Left lobe of liver (tissue), 2 donors: ENCODE data around the gene KBTBD4. TPM values are rescaled to one million over a fixed set of nuclear protein-coding genes. Genes with fewer than 3 reads are reported as not detected.
"Not testable (repeated sequence)": the region's sequence is repeated elsewhere in the genome, so short reads cannot be mapped to it uniquely, and the experiment has no call there.

Experiments used
- ATAC-seq: fragments of 200-7000 bp; cut with Tn5 transposase; one replicate; pipeline ENCODE4 v1.9.1; 2020; ENCODE audit warnings: mild to moderate bottlenecking, moderate library complexity
- DNase-seq: peaks from one replicate; pipeline ENCODE4 v3.0.0-alpha.2; 2020; ENCODE audit warnings: low spot score
- total RNA-seq: library from RNA; stranded (reverse); gene quantifications from one replicate; pipeline ENCODE4 v1.2.1, GENCODE V29; 2021
- donor health status: DM: no; HTN: no; CAD: no; lungs with moderate emphysema.
- donor health status: DM: no; HTN: yes; CAD: no.

Gene KBTBD4
- total RNA-seq, 1 donor from 2014 or later, result 7.0 TPM

DNA sequence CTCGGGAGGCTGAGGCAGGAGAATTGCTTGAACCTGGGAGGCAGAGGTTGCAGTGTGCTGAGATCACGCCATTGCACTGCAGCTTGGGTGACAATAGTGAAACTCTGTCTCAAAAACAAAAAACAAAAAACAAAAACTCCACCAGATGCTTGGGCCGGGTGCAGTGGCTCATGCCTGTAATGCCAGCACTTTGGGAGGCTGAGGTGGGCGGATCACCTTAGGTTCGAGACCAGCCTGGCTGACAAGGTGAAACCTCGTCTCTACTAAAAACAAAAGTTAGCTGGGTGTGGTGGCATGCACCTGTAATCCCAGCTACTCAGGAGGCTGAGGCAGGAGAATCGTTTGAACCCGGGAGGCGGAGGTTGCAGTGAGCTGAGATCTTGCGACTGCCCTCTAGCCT, 14.4 kb downstream of the KBTBD4 start:
- not testable (repeated sequence) for ATAC-seq, DNase-seq

DNA sequence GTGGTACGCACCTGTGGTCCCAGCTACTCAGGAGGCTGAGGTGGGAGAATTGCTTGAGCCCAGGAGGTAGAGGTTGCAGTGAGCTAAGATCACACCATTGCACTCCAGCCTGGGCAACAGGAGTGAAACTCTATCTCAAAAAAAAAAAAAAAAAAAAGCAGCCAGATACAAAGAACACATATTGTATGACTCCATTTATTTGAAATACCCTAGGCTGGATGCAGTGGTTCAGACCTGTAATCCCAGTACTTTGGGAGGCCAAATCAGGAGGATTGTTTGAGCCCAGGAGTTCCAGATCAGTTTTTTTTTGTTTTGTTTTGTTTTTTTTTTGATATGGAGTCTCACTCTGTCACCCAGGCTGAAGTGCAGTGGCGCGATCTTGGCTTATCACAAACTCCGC, 16.4 kb downstream of the KBTBD4 start:
- not testable (repeated sequence) for ATAC-seq, DNase-seq

DNA sequence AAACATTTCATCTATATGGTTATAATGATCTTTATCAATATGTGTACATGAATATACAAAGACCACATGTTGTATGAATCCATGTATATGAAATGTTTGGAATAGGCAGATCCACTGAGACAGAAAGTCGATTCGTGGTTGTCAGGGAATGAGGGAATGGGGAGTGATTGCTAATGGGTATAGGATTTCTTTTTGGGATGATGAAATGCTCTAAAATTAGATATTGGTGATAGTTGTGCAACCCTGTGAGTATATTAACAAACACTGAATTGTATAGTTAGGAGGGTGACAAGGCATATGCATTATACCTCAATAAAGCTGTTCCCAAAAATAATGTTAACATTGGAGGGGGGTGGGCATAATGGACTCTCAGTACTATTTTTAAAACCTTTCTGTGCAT, 18.3 kb downstream of the KBTBD4 start:
- DNase-seq (no peak), ATAC-seq (no peak)

DNA sequence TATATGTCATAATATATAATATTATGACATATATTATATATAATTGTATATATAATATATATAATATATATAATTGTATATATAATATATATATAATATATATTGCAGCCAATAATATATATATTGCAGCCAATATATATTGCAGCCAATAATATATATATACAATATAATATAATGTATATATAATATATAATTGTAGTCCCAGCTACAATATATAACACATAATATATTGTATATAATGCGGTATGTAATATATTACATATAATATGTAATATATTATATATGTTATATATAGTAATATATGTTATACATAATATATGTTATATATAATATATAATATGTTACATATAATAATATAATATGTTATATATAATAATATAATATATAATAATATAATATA, 20.1 kb downstream of the KBTBD4 start:
- DNase-seq (no peak), ATAC-seq (no peak)

DNA sequence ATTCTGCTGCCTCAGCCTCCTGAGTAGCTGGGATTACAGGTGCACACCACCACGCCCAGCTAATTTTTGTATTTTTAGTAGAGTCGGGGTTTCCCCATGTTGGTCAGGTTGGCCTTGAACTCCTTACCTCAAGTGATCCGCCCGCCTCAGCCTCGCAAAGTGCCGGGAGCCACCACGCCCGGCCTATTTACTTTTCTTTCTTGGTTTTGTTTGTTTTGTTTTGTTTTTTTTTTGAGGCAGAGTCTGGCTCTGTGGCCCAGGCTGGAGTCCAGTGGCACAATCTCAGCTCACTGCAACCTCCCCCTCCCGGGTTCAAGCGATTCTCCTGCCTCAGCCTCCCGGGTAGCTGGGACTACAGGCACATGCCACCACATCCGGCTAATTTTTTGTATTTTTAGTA, 21.8 kb downstream of the KBTBD4 start:
- not testable (repeated sequence) for ATAC-seq

DNA sequence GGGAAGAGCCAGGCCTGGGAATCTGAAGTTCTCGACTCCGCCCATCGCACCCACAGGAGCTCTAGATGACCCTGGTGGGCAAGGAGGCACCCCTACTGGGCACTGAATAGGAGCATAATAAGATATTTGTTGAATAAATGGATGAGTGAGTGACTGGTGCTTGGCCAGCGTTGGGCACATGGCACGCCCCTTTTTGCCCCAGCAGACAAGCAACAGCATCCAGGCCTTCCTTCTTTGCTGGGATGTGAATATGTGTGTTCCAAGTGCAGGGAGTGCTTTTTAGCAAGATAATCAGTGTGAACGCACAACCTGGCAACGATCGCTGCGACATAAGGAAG, 25.4 kb downstream of the KBTBD4 start:
- ATAC-seq (peak; percentile 16), DNase-seq (no peak)

More for the DNA sequence above, 21.8 kb downstream of the KBTBD4 start:
- DNase-seq, result not testable (repeated sequence)

DNA sequence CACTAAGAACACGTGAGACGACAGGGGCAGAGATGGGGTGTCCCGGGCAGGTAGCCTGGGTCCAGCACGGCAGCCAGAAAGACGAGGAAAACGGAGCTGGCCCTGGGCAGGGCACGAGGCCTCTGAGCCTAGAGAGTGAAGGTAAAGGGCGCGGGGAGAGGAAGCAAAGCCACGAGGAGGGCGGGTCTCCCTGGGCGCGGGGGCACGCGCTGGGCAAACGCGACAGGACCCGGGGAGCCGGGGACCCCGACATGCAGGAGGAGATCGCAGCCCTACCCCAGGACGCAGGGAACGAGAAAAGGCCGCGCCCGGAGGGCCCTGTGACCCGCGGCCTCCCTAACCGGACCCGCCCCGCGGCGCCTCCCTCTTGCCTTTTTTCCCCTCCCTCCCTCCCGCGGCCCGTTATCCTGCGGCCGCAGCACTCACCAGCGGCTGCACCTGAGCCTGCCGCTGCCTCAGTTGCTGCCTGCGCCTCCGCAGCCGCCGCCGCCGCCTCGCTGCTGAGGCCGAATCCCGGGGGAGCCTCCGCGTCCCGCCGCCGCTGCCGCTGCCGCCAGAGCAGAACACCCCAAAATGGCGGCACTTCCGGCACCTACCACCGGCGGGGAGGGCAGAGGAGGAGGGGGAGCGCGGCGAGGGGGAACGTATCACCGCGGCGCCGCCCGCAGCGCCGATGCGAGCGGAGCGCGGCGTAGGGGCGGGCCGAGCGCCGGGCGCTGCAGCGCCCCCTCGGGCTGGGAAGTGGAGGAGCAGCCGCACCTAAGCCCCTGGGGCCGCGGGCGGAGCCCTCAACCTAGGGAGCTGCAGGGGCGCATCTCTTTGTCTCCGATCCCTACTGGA, 26.0 kb downstream of the KBTBD4 start, which contains the start of gene CELF1:
Gene CELF1 (minus strand): TSS at position 567 of the 840 bp plus-strand sequence. CDS start 53,609 bp downstream, outside the sequence.
- peak; percentile 95 for ATAC-seq
- peak; percentile 93 for DNase-seq

DNA sequence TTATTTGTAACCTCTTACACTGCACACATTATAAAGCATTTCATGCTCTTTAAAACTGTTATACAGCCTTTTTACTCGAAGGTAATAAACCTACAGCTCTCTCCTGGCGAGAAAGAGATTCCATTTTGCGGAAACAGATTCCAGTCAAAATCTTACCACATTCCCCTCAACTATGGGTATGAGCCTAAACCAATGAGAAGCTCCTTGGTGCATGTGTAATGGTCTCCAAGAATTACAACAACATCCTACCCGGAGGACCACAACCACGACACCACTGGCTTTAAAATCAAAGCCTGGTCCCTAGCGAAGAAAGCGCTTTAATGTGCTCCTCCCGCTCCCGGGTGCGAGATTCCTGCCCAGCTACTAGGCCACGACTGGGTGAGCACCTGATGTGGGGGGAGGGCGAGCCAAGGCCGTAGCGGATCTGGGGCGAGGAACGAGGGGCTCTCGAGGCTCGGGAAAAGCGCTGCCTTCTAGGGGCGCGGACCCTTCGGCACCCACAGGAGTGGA, 26.7 kb downstream of the KBTBD4 start:
- peak; percentile 60 for DNase-seq
- peak; percentile 23 for ATAC-seq

DNA sequence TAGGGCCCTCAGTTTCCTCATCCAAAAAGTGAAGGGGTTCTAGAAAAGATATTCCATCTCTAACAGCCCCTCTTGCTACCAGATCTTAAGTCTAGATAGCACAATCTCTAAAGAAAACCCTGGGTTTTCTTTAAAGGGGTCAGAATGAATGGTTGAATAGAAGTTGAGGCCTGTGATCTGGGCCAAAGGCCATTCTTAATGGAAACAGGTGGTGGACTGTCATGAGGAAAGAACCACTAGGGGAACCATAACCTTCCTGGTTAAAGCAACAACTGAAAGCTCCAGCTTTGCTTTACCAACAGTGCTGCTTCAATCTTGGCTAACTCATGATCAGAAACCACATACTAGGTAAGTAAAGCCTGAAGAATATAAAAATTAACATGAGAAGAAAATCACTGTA, 27.7 kb downstream of the KBTBD4 start:
- ATAC-seq (no peak), DNase-seq (no peak)

DNA sequence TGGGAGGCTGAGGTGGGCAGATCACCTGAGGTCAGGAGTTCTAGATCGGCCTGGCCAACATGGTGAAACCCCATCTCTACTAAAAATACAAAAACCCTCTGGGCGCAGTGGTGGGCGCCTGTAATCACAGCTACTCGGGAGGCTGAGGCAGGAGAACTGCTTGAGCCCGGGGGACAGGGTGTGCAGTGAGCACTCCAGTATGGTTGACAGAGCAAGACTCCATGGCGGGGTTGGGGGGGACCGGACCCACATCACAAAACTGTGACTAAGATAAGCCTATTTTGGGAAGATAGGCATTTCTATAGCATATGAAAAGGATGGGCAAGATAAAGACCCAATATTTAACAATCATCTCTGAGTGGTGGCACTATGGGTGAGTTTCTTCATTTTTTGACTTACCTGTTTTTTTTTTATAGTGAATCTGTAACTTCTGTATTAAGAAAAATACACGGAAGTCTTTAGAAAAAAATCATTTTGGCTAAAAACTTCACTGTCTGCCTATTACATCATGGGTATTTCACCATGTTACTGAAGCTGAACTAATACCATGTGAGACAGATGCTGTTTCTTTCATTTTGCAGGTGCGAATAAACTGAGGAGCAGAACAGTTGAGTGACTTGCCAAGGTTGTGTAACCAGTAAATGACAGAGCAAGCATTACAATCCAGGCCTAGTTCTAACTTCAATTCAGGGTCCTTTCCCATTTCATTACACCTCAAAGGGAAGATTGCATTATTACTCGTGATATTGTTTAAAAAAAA, 28.3 kb downstream of the KBTBD4 start:
- no peak for DNase-seq
- peak; percentile 22 for ATAC-seq

DNA sequence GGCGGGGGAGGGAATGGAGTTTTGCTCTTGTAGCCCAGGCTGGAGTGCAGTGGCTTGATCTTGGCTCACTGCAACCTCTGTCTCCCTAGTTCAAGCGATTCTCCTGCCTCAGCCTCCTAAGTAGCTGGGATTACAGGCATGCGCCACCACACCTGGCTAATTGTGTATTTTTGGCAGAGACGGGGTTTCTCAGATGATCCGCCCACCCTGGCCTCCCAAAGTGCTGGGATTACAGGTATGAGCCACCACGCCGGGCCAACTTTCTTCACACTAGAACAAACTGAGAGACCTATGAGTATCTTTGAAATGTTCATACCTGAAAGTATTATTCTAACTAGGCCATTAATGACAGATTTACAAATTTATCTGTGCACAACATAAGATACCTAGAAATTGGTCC, 32.5 kb downstream of the KBTBD4 start:
- DNase-seq, ATAC-seq: not testable (repeated sequence)

DNA sequence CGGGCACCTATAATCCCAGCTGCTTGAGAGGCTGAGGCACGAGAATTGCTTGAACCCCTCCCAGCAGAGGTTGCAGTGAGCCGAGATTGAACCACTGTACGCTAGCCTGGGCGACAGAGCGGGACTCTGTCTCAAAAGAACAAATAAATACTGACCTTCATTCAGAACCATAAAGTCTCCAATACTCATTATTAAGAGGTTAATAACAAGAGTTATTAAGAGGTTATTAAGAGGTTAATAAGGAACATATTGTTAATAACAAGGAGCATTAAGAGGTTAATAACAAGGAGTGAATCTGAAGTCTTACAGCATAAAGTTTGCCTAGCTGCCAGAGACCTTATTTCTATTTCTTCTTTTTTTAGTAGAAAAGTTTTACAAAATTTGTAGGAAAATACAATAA, 33.5 kb downstream of the KBTBD4 start:
- ATAC-seq (no peak), DNase-seq (no peak)

DNA sequence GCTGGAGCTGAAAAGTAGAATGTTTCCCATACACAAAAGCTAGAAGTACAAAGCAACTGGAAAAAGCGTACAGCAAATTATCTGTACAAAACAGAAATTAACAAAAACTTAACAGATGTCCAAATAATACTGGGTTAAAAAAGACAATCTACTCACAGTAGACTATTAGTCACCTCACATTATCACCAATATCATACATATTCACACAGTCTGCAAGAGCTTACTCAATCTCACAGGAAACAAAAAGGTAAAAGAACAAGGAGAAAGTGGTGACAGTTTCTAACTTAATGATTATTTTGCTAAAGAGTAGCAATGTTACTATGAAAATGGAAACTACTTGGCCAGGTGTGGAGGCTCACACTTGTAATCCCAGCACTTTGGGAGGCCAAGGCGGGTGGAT, 37.7 kb downstream of the KBTBD4 start:
- ATAC-seq (no peak), DNase-seq (no peak)

DNA sequence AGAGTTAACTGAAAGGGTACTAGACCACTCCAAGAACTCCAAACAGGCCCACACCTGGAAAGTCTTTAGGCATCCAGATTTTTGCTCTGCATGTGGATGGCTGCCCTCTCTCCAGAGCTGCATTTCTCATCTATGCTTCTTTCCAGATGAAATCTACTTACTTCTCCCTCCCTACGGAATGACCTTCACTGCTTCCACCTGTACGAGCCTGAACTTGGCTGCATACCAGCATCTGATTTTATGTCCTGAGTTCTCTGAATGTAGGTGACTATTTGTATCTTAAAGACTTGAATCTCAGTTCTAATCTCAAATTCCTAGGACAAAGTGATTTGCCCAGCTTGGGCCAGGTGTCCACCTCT, 39.1 kb downstream of the KBTBD4 start:
- DNase-seq, result no peak
- ATAC-seq, result peak; percentile 60

DNA sequence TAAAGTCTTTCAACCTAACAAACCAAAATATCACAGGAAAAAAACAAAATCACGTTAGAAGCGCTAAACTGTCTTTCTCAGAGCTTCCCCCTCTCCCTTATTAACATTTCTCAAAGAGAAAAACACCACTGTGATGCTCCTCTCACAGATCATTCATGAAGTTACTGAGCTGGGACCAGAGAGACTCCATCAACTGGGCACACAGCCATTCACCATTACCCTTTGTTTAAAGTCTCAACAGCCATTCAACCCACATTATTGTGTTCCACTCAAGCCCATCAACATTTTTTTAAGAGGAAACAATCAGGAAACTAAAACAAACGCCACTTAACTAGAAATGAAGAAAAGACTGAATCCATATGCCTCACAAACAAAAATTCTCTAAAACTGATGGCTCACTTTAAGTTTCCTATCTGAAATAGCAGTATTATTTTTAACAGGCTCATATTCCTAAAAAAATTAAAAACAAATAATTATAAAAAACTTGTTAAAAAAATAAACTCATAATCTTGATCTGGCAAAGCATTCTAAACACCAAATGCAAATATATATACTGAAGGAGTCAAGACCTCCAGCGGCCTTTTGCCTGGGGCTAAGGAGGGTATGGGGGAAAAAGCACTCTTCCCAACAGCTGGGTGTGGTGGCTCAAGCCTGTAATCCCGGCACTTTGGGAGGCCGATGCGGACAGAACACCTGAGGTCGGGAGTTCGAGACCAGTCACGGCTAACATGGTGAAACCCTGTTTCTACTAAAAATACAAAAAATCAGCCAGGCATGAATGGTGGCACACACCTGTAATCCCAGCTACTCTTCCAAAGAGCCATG, 39.8 kb downstream of the KBTBD4 start:
- ATAC-seq (peak; percentile 20), DNase-seq (no peak)

DNA sequence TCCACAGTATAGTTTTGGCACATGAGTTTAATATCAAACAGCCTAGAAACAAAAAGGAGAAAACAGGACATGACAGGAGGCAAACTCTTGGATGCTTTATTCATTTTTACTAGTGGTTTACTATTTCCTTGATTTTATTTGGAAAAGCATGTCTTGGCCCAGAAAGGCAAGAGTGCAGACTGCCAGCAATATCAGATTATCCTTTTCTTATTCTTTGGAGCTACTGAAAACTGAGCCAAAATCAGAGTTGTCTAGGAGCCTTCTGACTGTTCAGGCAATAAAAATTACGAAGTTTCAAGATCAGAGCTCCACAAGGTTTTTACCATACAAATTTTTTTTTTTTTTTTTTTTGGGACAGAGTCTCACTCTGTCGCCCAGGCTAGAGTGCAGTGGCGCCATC, 41.9 kb downstream of the KBTBD4 start:
- no peak for ATAC-seq
- DNase-seq, result no peak

DNA sequence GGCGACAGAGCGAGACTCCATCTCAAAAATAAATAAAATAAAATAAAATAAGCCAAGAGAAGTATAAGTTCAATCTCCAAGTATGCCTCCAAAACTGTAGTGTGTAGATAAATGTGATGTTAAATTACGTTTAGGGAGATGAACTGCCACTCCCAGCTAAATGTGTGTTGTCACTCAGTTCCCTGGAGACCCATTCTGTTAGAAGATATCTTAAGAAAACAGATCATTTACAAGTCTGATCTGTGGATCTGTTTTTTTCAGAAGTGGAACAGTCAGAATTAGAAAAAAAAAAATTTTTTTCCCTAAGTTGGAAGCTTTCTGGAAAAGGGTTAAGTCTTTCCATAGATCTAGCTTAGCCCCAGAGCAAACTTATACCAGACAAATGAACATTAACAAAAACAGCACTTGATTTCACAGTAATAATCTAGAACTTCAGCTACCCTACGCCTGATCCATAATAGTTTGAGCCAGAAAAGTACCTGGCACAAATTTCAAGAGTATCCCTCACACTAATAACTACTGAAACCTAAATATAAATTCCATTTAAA, 44.0 kb downstream of the KBTBD4 start:
- no peak for DNase-seq
- no peak for ATAC-seq

DNA sequence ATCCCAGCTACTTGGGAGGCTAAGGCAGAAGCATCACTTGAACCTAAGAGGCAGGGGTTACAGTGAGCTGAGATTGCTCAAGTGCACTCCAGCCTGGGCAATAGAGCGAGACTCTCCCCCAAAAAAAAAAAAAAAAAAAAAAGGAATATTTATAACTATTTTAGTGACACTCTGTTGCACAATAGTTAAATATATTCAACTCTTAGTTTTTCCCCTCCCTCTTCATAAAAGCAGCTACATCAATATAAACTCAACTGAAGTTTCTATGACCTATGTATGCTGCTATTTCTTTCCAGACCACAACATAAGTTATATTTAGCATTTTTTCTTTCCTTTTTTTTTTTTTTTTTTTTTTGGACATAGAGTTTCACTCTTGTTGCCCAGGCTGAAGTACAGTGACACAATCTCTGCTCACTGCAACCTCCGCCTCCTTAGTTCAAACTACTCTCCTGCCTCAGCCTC, 45.0 kb downstream of the KBTBD4 start:
- no peak for ATAC-seq
- DNase-seq, result no peak

DNA sequence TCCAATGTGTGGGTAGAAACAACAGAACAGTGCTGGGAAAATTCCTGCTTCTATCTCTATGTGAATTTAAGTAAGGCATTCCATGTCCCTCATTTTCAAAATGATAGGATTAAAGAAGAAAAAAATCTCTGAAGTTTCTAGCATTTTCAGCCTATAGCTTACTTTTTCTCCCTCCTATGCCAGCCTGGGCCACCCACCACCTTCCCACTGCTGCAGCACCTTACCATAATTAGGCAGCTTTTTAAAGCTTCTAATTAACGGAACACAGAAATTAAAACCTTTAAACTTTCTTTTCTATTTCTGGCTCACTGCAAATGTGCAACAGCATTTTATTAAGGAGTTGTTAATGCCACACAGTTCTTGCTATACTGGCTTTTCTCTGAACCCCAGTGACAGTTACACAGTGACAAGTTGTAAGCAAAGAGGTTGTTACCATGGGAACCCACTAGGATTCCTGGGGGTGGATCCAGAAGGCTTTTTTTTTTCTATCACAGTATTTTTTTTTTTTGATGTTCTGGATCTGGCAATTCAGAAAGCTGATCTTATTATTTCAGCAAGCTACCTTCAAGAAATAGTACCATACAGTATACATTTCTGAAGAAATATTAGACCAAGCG, 46.1 kb downstream of the KBTBD4 start:
- ATAC-seq, result peak; percentile 61
- no peak for DNase-seq

DNA sequence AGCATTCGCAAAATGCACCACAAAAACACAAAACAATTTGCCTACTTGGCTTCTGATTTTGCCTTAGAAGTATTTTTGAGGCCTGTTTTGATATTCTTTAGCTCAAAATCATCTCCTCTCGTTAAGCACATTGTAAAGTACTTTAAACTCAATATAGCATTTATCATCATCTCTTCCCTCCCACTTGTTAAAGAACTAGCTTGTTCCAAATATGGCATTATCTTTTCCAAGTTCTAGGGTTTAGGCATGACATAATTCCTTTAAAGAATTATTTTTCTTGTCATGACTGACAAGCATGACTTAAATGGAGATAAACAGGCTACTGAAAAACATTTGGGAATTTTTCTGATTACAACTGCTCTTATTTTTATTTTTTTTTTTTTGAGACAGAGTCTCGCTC, 47.1 kb downstream of the KBTBD4 start:
- no peak for DNase-seq
- no peak for ATAC-seq
